GM19467 (cell line): ENCODE measurements around the gene CD300A.

Experiments used
- ATAC-seq: cut with Tn5 transposase; IDR thresholded peaks from one replicate; pipeline ENCODE4 v1.9.1; 2021; ENCODE audit warnings: mild to moderate bottlenecking, moderate library complexity; ENCODE audit not compliant: unreplicated experiment

The CD300A gene

DNA sequence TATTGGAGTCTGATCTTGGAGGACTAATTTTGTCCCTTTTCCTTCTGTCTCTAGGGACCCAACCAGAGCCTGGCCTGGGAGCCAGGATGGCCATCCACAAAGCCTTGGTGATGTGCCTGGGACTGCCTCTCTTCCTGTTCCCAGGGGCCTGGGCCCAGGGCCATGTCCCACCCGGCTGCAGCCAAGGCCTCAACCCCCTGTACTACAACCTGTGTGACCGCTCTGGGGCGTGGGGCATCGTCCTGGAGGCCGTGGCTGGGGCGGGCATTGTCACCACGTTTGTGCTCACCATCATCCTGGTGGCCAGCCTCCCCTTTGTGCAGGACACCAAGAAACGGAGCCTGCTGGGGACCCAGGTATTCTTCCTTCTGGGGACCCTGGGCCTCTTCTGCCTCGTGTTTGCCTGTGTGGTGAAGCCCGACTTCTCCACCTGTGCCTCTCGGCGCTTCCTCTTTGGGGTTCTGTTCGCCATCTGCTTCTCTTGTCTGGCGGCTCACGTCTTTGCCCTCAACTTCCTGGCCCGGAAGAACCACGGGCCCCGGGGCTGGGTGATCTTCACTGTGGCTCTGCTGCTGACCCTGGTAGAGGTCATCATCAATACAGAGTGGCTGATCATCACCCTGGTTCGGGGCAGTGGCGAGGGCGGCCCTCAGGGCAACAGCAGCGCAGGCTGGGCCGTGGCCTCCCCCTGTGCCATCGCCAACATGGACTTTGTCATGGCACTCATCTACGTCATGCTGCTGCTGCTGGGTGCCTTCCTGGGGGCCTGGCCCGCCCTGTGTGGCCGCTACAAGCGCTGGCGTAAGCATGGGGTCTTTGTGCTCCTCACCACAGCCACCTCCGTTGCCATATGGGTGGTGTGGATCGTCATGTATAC lies 26.5 kb upstream of the CD300A start:
- ATAC-seq = no peak

DNA sequence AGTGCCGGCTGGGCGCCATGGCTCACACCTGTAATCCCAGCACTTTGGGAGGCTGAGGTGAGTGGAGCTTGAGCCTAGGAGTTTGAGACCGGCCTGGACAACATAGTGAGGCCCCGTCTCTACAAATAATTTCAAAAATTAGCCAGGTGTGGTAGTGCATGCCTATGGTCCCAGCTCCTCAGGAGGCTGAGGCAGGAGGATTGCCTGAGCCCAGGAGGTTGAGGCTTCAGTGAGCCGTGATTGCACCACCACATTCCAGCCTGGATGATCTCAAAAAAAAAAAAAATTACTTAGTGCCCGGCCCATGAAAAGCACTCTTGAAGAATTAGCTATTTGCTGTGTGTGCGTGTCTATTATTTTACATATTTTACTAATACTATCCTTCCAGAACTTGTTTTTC lies 24.9 kb upstream of the CD300A start:
- no peak for ATAC-seq

DNA sequence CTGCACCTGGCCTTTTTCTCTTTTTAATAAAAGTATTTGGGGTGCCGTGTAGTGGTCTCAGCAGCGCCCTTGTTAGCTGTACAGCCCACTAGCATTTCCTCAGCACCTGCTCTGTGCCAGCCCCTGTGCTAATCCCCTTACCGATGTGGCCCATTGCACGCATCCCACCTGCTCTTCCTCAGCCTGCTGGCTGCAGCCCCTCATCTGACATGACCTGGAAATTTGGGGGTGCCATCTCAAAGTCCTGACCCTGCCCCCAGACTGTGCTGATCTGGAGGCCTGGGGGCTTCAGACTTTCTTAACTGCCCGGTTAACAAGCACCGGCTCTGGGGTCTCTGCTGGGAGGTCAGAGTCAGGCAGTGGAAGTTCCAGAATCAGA lies 24.2 kb upstream of the CD300A start:
- no peak for ATAC-seq

DNA sequence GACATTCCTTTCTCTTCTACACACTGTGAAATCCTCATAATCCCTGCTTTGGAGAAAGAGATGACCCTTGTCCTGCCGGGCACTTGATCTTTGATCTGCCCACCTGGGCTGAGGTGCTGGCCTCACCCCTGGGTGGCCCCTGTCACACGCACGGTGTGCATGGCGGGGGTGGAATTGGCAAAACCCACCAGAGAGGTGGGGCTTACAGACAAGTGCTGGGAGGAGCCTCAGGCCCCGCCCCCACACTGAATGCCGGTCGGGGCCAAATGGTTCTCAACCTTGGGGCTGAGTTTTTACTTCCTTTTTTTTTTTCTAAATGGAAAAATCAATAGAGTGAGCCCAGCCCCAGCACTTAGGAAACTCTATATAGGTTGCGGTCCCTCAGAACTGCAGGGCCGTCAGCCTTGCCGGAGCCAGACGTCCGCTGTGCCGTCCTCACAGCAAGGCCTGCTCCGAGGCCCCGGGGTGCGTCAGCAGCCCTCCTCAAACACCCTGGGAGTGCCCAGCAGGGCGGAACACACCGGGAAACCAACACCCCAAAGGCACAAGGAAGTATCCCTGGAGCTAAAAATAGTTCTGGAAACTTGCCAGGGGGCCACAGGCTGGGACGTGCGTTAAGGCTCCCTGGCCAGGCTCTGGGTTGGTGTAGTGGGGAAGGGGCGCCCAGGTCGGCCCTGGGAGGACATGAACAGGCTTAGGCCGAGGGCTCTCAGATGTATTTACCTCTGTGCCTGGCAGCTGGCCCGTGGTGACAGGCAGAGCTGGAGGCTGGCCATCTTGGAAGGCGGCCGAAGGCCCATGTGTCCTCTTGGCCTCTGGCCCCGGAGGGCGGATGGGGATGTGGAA lies 23.5 kb upstream of the CD300A start:
- peak; percentile 49 for ATAC-seq

DNA sequence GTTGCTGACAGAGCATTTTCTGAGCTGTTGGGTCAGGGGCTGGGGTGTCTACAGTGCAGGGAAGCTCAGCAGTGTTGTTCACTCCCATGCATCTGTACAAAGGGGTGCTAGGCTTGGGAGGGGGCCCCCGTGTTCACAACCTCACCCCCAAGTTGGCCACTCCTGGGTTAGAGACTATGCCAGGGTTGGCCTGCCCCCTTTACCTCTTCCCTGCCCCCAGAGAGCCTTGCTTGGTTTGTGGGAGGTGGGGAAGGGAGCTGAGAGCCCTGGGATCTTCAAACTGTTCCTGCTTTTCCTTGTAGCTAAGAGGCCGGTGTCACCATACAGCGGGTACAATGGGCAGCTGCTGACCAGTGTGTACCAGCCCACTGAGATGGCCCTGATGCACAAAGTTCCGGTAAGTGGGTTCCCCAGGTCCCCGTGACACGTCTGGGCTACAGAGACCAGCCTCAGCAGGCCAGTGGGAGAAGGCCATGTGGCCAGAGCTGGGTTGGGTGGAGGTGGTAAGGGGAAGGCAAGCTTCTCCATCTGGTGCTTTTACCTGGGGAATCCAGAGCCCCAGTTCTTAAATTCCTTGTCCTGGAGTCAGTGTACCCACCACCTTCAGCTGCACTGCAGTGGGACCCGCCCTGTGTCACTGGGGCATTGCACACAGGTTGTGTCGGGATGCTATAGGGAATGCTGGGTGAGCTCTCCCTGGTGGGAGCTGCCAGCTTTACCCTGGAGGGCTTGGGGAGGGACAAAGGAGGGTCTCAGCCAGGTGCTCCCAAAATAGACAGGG lies 22.7 kb upstream of the CD300A start:
- ATAC-seq = no peak

DNA sequence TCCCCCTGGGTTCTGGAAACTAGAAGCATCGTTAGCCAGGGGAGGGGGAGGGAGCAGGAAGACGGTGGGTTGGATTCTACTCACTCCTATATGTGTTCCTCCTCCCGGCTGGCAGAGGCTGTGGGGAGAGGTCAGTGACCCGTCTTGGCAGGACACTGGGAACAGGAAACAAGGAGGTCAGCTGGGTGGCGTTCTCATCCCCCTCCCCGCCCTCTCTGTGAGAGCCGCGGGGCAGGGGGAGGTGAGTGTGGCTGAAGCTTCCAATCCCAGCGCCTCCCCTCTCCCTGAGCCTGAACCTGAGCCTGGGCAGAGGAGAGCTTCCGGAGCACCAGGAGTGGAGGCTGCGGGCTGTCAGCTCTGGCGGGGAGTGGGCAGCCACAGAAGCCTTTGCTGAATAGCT lies 22.0 kb upstream of the CD300A start:
- ATAC-seq = no peak

DNA sequence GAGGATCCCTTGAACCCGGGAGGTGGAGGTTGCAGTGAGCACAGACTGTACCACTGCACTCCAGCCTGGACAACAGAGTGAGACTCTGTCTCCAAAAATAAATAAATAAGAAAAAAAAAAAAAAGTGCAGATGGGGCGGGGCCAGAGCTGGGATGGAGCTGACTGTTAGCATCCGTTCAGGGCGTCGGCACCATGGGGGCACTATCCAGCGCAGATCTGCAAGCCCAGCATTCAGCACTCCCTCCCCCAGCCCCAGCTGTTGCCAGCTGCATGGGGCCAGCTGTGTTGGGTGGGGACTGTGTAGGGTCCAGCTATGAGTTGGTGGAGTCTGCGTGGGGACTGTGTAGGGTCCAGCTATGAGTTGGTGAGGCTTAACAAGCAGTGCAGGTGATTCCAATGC lies 21.3 kb upstream of the CD300A start:
- no peak for ATAC-seq

DNA sequence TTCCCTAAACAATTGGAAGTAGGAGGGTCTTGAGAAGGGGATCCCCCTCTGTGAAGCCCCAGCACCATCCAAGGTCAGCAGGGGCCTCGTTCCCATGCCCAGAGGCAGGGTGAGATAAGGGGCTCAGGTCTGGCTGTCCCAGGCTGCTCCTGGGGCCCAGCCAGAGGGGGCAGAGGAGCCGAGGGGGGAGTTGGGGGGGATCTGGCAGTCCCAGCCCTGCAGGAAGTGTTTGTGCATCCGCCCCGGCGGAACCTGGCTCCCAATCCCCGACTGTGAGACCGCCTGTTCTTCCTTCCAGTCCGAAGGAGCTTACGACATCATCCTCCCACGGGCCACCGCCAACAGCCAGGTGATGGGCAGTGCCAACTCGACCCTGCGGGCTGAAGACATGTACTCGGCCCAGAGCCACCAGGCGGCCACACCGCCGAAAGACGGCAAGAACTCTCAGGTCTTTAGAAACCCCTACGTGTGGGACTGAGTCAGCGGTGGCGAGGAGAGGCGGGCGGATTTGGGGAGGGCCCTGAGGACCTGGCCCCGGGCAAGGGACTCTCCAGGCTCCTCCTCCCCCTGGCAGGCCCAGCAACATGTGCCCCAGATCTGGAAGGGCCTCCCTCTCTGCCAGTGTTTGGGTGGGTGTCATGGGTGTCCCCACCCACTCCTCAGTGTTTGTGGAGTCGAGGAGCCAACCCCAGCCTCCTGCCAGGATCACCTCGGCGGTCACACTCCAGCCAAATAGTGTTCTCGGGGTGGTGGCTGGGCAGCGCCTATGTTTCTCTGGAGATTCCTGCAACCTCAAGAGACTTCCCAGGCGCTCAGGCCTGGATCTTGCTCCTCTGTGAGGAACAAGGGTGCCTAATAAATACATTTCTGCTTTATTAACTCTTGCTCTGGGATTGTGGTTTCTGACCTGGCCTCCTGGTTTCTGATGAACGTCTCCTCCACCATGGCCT lies 19.6 kb upstream of the CD300A start:
- ATAC-seq = no peak

DNA sequence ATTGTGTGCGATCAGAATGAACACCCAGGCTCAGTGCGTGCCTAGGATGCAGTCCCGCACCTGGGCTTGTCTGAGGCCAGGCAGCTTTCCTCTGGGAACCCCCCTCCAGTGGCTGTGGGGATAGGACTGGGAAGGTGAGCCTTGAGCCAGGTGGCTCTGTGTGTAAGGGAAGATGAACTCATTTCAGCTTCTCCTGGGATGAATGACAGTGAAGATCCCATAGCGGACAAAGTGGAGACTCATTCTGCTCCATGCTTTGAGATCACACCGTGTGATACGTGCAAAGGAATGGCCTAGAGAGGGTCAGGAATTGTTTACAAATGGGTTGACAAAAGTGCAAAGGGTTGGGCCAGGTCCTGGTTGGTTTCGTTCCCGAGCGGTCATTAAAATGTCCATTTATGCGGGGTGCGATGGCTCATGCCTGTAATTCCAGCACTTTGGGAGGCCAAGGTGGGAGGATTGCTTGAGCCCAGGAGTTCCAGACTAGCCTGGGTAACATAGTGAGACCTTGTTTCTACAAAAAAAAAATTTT lies 18.7 kb upstream of the CD300A start:
- no peak for ATAC-seq

DNA sequence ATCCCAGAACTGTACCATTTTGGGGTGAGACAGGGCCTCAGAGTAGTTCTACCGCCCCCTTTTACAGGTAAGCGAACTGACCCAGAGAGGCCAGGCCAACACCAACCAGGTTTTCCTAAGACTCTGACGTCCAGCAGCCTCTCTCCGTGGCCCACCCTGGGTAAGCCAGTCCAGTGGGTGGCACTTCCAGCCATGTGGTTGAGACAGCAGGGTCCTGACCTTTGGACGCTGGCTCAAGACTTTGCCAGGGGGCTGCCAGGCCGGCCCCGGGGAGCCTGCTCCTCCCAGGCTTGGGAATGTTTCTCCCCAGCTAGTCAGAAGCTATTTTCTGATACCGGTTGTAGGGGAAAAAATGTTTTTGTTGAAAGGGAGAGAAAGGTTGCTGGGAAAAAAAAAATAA lies 17.7 kb upstream of the CD300A start:
- ATAC-seq = no peak

DNA sequence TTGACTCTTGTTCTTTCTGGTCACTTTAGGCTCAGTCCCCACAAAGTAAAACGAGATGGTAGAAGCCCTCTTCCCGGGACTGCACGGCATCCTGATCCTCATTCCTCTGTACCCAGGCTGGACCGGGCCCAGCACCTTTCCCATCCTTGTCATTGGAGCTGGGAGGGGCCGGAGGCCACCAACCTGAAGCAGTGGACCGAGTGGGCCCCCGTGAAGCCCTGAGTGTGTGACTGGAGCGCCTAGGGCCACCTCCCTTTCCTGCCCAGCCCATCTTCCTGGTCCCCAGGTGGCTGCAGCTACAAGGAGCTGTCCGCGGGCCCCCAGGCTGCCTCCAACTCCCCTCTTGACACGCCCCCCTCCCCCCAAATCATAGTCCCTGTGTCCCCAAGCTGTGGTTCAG lies 17.1 kb upstream of the CD300A start:
- no peak for ATAC-seq

DNA sequence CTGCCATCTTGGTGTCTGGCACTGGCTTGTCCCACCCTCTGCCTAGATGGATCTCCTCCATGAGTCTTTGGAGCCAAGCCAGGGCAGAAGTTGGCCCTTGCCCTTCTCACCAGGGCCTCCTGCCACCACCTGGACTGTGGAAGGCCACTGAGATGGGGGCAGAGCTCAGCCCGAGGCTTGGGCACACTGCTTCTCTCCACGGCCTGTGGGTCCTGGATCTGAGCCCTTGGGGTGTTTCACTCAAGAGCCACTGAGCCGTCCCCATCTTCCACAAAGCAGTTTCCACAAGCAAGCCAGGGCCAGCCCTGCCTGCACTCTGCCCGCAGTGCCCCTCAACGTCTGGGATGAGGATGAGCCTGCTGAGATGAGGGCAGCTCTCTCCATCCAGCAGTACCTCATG lies 16.7 kb upstream of the CD300A start:
- no peak for ATAC-seq

DNA sequence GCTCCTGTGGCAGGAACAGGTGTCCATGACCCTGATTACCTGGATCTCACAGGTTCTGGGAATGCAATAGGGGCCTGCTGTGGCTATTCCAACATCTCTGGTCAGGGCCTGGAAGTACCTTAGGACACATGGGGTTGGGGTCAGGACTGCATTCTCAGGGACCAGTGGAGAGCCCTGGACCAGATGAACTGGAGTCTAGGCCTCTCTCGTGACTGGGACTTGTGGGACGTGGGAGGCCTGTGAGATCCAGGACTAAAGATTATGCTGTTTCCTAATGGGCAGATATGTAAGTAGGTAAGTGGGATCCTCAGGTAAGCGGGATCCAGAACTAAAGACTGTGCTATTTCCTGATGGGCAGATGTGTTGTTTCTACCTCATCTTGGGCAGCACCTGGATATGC lies 16.2 kb upstream of the CD300A start:
- ATAC-seq = no peak

DNA sequence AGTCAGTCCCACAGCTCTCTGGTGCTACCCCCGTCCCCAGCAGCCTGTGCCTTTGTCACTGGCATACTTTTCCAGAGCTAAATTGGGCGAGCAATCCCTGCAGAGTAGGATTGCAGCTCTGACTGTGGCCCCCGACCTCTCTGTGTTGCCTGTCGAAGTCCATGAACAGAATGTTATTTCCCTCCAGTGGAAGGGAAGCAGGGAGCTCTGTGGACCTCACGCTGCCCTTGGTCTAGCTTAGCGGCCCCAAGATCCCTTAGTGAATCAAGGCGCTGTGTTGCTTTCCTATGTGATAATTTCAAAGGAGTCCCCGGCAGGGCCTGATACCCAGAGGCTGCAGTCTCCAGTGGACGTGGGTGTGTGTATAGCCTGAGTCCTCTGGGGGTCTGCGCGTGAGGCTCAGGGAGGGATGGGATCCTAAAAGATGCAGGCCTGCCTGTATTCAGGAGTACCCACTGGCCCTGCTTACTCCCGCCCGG lies 15.5 kb upstream of the CD300A start:
- ATAC-seq = no peak

DNA sequence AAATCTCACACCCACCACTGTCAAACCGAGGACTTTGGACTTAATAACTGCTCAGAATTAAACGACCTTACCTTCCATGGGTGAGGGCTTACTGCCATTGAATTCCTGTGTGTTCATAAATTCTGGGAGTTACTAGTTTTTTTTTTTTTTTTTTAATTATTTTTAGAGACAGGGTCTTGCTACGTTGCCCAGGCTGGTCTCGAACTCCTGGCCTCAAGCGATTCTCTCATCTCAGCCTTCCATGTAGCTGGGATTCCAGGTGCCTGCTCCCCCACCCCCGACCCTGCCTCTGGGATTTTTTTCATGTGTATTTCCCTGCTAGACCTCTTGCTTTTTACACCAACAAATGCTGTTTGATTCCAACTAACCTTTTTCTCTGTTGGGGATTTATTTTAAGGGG lies 14.9 kb upstream of the CD300A start:
- ATAC-seq = no peak

DNA sequence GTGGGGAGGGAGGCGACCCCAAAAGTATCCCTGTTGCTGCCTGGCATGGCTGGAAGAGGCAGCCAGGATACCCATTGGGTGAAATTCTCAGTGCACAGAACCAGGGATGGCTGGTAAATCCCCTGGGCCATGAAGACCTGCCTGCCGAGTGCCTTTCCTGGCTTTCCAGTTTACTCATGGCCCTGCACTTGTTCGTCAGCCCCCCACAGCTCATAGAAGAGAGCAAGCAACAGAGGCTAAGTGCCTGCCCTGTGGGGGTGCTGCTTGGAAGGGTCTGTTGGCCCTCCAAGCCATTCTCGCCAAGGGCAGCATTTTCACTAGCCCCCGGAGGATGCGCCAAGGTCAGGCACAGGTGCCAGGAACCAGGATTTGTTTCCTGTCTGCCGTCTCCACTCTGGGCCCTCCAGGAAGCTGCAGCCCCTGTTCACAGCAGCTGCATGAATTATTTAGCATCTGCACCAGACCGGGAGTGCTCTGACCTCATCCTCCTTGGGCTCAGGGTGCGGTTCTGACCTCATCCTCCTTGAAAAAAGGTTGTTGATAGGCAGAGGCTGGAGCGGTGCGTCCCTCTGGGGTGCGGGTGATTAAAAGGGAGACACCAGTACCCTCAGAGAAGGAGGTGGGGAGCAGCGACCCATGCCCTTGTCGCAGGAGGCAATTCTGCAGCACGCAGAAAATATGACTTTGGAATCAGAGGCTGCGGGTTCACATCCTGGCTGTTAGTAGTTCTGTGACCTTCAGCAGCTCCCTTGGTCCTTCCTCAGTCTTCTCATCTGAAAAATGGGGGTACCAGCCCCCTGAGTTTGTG lies 14.2 kb upstream of the CD300A start:
- ATAC-seq = no peak

DNA sequence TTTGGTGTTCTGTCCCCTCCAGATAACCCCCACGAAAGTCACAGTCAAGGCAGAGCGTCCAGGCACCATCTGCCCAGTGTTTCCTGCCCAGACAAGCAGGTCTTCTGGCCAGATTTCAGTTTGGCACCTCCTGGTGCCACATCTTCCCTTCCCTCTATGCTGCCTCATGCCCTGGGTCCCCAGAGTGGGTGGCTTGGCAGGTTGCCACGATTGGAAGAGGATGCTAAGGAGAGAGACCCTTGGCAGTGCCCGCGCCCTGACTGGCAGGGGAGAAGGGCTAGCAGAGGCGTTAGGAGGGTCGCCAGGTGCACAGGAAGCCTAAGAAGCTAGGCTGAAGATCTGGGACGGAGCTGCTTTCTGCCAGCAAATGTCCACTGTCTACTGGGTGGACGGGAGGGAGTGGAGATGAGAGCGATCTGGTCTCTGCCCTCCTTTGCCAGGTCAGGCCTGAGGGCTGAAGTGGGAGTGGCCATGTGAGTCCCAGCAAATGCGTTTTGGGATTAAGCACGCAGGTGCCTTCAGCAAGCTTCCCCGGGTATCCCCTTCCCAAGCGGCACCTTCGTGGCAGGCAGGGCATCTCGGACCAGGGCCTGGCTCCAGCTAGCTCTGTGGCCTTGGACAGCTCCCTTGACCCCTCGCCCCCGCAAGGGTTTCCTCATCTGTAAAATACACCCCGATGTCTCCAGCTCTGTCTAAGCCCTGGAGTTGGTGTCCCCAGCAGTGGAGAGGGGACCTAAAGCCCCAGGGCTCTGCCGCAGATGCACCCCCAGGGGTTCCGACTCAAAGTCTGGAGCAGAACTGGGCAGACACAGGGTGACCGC lies 13.4 kb upstream of the CD300A start:
- ATAC-seq = no peak

DNA sequence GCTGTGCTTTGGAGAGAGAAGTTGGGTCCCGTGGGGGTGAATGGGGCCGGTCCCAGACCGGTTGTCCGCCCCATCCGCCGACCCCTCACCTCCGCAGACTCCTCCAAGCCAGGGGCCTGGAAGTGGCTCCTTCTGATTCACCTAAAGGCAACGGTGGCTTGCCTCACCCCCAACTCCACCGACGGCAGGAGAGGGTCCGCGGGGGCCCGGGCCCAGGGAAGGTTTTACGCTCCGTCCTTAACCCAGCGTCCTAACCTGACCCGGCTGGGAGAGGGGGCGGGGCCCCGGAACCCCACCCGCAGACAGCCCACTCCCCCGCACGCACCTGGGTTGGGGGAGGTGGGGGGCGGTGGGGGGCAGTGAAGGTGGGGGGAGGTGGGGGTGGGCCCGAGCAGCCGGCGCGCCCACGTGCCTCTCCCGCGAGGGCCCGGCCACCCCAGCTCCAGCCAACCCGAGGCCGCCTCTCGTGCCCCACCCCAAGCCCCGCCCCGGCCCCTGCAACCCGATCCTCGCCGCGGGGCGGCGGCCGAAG lies 12.7 kb upstream of the CD300A start:
- no peak for ATAC-seq
